HCT116 (cell line): ENCODE data around the gene CAT. TPM values are rescaled to one million over a fixed set of nuclear protein-coding genes. Genes with fewer than 3 reads are reported as not detected.

Source experiments
- ATAC-seq: fragments of 200-7000 bp; cut with Tn5 transposase; 2 replicates; pipeline ENCODE4 v1.9.1; 2020; ENCODE audit warnings: mild to moderate bottlenecking, moderate library complexity
- BruUV-seq: library from RNA; stranded (reverse); fragments of 400-500 nt; replicated peaks from 2 replicates; lab custom pipeline; 2021; lab: Mats Ljungman, UMichigan
- CTCF ChIA-PET: fragments of 300-600 bp; sonication (Branson Sonifier 250); formaldehyde crosslinking; loops from one replicate; lab custom pipeline; 2021; ENCODE audit warnings: antibody characterized with exemption; lab: Charles Lee
- POLR2A ChIA-PET: fragments of 300-600, 350-600 bp; sonication (Branson Sonifier 250); formaldehyde crosslinking; loops from one replicate; lab custom pipeline; 2021; ENCODE audit warnings: antibody characterized with exemption; lab: Charles Lee
- RAD21 ChIA-PET, 2 experiments: fragments of 300-600 bp; sonication (Branson Sonifier 250); formaldehyde crosslinking; loops; one replicate each; lab custom pipeline; 2023; ENCODE audit warnings: low total read pairs in 2 of 2; ENCODE audit not compliant: uncharacterized antibody in 2 of 2, unreplicated experiment in 2 of 2, low non-redundant PET in 1 of 2; lab: Charles Lee
- DNase-seq: peaks from one replicate; pipeline ENCODE4 v3.0.0-alpha.2; 2010; ENCODE audit warnings: low read depth, low spot score
- H2AFZ ChIP-seq: fragments of 200-600 bp; shearing (Covaris generic), sonication (generic); 2 replicates; pipeline ENCODE4 v1.6.1; 2017; ENCODE audit warnings: low read depth, mixed run types, mixed read lengths, antibody characterized with exemption, low read length; ENCODE audit not compliant: poor library complexity, severe bottlenecking
- H3K27ac ChIP-seq: 2 replicates; pipeline ENCODE4 v1.5.1; 2012; ENCODE audit warnings: low read depth, low read length
- H3K27me3 ChIP-seq: fragments of 200-600 bp; sonication (generic); 2 replicates; pipeline ENCODE4 v1.6.1; 2016; ENCODE audit warnings: mixed run types, low read length, mixed read lengths; ENCODE audit not compliant: insufficient read depth
- H3K36me3 ChIP-seq, 2 experiments: fragments of 200-500 bp in 1 of 2; fragments of 200-600 bp in 1 of 2; sonication (Bioruptor generic) in 1 of 2; sonication (generic) in 1 of 2; 2 replicates each; pipeline versions ENCODE4 v1.5.1 to v1.6.1; 2014 to 2016; ENCODE audit warnings: low read length in 2 of 2, inconsistent platforms in 1 of 2, mixed read lengths in 1 of 2, mixed run types in 1 of 2; ENCODE audit not compliant: insufficient read depth in 2 of 2, control insufficient read depth in 1 of 2
- H3K4me1 ChIP-seq, 2 experiments: fragments of 200-600 bp in 1 of 2; sonication (generic) in 1 of 2; 2 replicates each; pipeline versions ENCODE4 v1.5.1 to v1.6.1; 2012 to 2017; ENCODE audit warnings: low read length in 2 of 2, inconsistent platforms in 1 of 2, mild to moderate bottlenecking in 1 of 2, mixed read lengths in 1 of 2, mixed run types in 1 of 2, moderate library complexity in 1 of 2; ENCODE audit not compliant: insufficient read depth in 2 of 2, control insufficient read depth in 1 of 2
- H3K4me2 ChIP-seq: fragments of 200-600 bp; sonication (generic); 2 replicates; pipeline ENCODE4 v1.6.1; 2017; ENCODE audit warnings: mixed run types, low read length, mixed read lengths
- H3K4me3 ChIP-seq, 2 experiments: fragments of 200-600 bp in 1 of 2; sonication (generic) in 1 of 2; replicated peaks in 1 of 2; 2 replicates each; pipeline ENCODE4 v1.5.1; 2011 to 2016; ENCODE audit warnings: low read length in 2 of 2, control low read depth in 1 of 2, low read depth in 1 of 2, mild to moderate bottlenecking in 1 of 2, mixed read lengths in 1 of 2, mixed run types in 1 of 2
- H3K79me2 ChIP-seq: fragments of 200-600 bp; sonication (generic); 2 replicates; pipeline ENCODE4 v1.6.1; 2017; ENCODE audit warnings: mild to moderate bottlenecking, mixed run types, low read length, moderate library complexity, mixed read lengths; ENCODE audit not compliant: insufficient read depth
- H3K9ac ChIP-seq: fragments of 200-600 bp; sonication (generic); 2 replicates; pipeline ENCODE4 v1.6.1; 2016; ENCODE audit warnings: low read length, mixed read lengths
- H3K9me2 ChIP-seq: fragments of 200-600 bp; sonication (generic), shearing (Covaris generic); 2 replicates; pipeline ENCODE4 v1.6.1; 2017; ENCODE audit warnings: mixed run types, mild to moderate bottlenecking, moderate library complexity; ENCODE audit not compliant: insufficient read depth
- H3K9me3 ChIP-seq, 2 experiments: fragments of 200-500 bp in 1 of 2; fragments of 200-600 bp in 1 of 2; sonication (Bioruptor generic) in 1 of 2; sonication (generic) in 1 of 2; 2 replicates each; pipeline ENCODE4 v1.6.1; 2014 to 2017; ENCODE audit warnings: low read length in 2 of 2, mixed read lengths in 2 of 2, inconsistent platforms in 1 of 2, low read depth in 1 of 2, mild to moderate bottlenecking in 1 of 2, mixed run types in 1 of 2, moderate library complexity in 1 of 2; ENCODE audit not compliant: control insufficient read depth in 1 of 2, insufficient read depth in 1 of 2
- H4K20me1 ChIP-seq: fragments of 200-600 bp; sonication (generic), shearing (Covaris generic); 2 replicates; pipeline ENCODE4 v1.6.1; 2017; ENCODE audit warnings: mixed run types, mild to moderate bottlenecking, moderate library complexity; ENCODE audit not compliant: insufficient read depth
- ATF3 ChIP-seq: IDR thresholded peaks from 2 replicates; pipeline ENCODE4 v1.6.1; 2012
- CBX3 ChIP-seq: IDR thresholded peaks from 2 replicates; pipeline ENCODE4 v1.6.1; 2012; ENCODE audit warnings: low read depth
- CEBPB ChIP-seq: IDR thresholded peaks from 2 replicates; pipeline ENCODE4 v1.6.1; 2012; ENCODE audit warnings: low read depth
- EGR1 ChIP-seq: IDR thresholded peaks from 2 replicates; pipeline ENCODE4 v1.6.1; 2012; ENCODE audit warnings: low read depth
- ELF1 ChIP-seq: IDR thresholded peaks from 2 replicates; pipeline ENCODE4 v1.6.1; 2012; ENCODE audit warnings: low read depth, borderline replicate concordance
- EZH2 ChIP-seq: fragments of 200-600 bp; sonication (generic); IDR thresholded peaks from 2 replicates; pipeline ENCODE4 v1.6.1; 2017; ENCODE audit warnings: antibody characterized with exemption, mixed run types
- EZH2phosphoT487 ChIP-seq: fragments of 200-600 bp; IDR thresholded peaks from 2 replicates; pipeline ENCODE4 v1.6.1; 2018; ENCODE audit warnings: antibody characterized with exemption, borderline replicate concordance
- JUND ChIP-seq: IDR thresholded peaks from 2 replicates; pipeline ENCODE4 v1.6.1; 2012
- MAX ChIP-seq: IDR thresholded peaks from 2 replicates; pipeline ENCODE4 v1.6.1; 2012
- POLR2AphosphoS5 ChIP-seq: IDR thresholded peaks from 2 replicates; pipeline ENCODE4 v1.6.1; 2011; ENCODE audit warnings: mild to moderate bottlenecking, low read depth, low read length, moderate library complexity
- RAD21 ChIP-seq: IDR thresholded peaks from 2 replicates; pipeline ENCODE4 v1.6.1; 2012; ENCODE audit warnings: low read depth, mild to moderate bottlenecking
- REST ChIP-seq: IDR thresholded peaks from 2 replicates; pipeline ENCODE4 v1.6.1; 2012; ENCODE audit warnings: low read depth
- SIN3A ChIP-seq: IDR thresholded peaks from 2 replicates; pipeline ENCODE4 v1.6.1; 2012; ENCODE audit warnings: low read depth
- SP1 ChIP-seq: IDR thresholded peaks from 2 replicates; pipeline ENCODE4 v1.6.1; 2012; ENCODE audit warnings: low read depth
- SRF ChIP-seq: IDR thresholded peaks from 2 replicates; pipeline ENCODE4 v1.6.1; 2012; ENCODE audit warnings: low read depth
- YY1 ChIP-seq: IDR thresholded peaks from 2 replicates; pipeline ENCODE4 v1.6.1; 2011; ENCODE audit warnings: low read length, low read depth, moderate library complexity, mild to moderate bottlenecking; ENCODE audit not compliant: insufficient replicate concordance; ENCODE audit errors: extremely low read depth
- ZFX ChIP-seq: fragments of 450-650 bp; IDR thresholded peaks from 2 replicates; pipeline ENCODE4 v1.6.1; 2017
- ZNF274 ChIP-seq: fragments of 200-500 bp; sonication (Bioruptor generic); IDR thresholded peaks from 2 replicates; pipeline ENCODE4 v1.6.1; 2014; ENCODE audit warnings: mild to moderate bottlenecking, low read depth, low read length, inconsistent platforms
- intact Hi-C: fragments of 100-400 bp; cut with micrococcal nuclease; formaldehyde crosslinking; loops from 2 replicates; pipeline ENCODE4 v1.10.0; 2022
- total RNA-seq: library from RNA; stranded (reverse); gene quantifications from one replicate; pipeline ENCODE4 v1.2.1, GENCODE V29; 2021; ENCODE audit not compliant: unreplicated experiment
- TF ChIP-seq, protein P1 (sequence below): IDR thresholded peaks from 2 replicates; pipeline ENCODE4 v1.6.1; 2011; ENCODE audit warnings: mild to moderate bottlenecking, low read length, moderate library complexity; ENCODE audit not compliant: insufficient replicate concordance; ENCODE audit errors: extremely low read depth
- TF ChIP-seq, protein P2 (sequence below), 3 experiments: fragments of 200-600 bp in 1 of 3; sonication (generic) in 1 of 3; IDR thresholded peaks in 2 of 3; conservative IDR thresholded peaks in 1 of 3; 2 replicates each; pipeline ENCODE4 v1.5.1; 2012 to 2017; ENCODE audit warnings: low read depth in 2 of 3, low read length in 2 of 3, antibody characterized with exemption in 1 of 3, borderline replicate concordance in 1 of 3, control low read depth in 1 of 3, mild to moderate bottlenecking in 1 of 3, mixed read lengths in 1 of 3, mixed run types in 1 of 3, moderate library complexity in 1 of 3; ENCODE audit not compliant: insufficient read depth in 1 of 3

Gene CAT
- total RNA-seq, 1 experiment from 2014 or later: 50.9 TPM

DNA sequence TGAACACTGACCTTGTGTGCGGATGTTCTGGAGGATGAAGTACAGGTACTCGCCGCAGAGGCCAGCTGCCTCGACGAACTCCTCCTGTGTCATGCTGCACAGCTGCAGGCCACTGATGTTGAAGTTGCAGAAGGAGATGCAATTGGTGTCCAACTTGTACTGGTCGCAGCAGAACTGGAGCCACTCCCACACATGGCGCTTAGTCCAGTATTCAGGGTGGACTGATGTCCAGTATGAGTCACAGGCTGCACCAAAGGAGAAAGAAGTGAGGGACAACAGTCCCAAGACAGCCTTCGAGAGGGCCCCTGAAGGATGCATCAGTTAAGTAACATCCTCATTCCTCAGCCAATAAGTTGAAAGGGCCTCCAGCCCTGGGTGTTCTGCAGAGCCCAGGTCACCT lies 54.7 kb downstream of the CAT start:
- Histone ChIP-seq H3K79me2 (no peaks in the 10 kb centered on the region), H3K4me1 (peaks cover 38 to 62% of the 10 kb centered on the region in 2 experiments), H4K20me1 (no peaks in the 10 kb centered on the region), H3K27me3 (no peaks in the 10 kb centered on the region), H3K36me3 (no peaks in the 10 kb centered on the region), H3K4me3 (no peak overlapping the region), H2AFZ (no peak overlapping the region), H3K27ac (no peak overlapping the region), H3K4me2 (no peak overlapping the region), H3K9me2 (no peaks in the 10 kb centered on the region), H3K9me3 (no peaks in the 10 kb centered on the region), H3K9ac (no peak overlapping the region)
- BruUV-seq: no TSS peak
- intact Hi-C loops: loop anchor here (1.0 to 10.0 kb wide), 5 partner anchors 127 to 689 kb away; no protein-coding TSS in a partner anchor
- ChIA-PET CTCF (interaction anchor here (2.2 to 2.3 kb wide), 2 partner anchors 127 to 405 kb away, joined by 8 to 45 read pairs; no protein-coding TSS in a partner anchor), RAD21 (no interaction called here), POLR2A (no interaction called here)
- no peak for TF ChIP-seq ZNF274
- no peak for TF ChIP-seq CBX3
- TF ChIP-seq, protein P1, sequence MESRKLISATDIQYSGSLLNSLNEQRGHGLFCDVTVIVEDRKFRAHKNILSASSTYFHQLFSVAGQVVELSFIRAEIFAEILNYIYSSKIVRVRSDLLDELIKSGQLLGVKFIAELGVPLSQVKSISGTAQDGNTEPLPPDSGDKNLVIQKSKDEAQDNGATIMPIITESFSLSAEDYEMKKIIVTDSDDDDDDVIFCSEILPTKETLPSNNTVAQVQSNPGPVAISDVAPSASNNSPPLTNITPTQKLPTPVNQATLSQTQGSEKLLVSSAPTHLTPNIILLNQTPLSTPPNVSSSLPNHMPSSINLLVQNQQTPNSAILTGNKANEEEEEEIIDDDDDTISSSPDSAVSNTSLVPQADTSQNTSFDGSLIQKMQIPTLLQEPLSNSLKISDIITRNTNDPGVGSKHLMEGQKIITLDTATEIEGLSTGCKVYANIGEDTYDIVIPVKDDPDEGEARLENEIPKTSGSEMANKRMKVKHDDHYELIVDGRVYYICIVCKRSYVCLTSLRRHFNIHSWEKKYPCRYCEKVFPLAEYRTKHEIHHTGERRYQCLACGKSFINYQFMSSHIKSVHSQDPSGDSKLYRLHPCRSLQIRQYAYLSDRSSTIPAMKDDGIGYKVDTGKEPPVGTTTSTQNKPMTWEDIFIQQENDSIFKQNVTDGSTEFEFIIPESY: no peak
- TF ChIP-seq REST: no peak
- TF ChIP-seq EGR1: no peak
- no peak for TF ChIP-seq MAX
- no peak for TF ChIP-seq SIN3A
- TF ChIP-seq CEBPB: no peak
- no peak for TF ChIP-seq YY1
- no peak for TF ChIP-seq SP1
- TF ChIP-seq SRF: no peak
- TF ChIP-seq EZH2phosphoT487: no peak
- no peak for TF ChIP-seq ELF1
- TF ChIP-seq ZFX: no peak
- no peak for TF ChIP-seq EZH2
- no peak for TF ChIP-seq RAD21
- TF ChIP-seq ATF3: no peak
- TF ChIP-seq JUND: no peak
- no peak for TF ChIP-seq POLR2AphosphoS5
- TF ChIP-seq, protein P2, sequence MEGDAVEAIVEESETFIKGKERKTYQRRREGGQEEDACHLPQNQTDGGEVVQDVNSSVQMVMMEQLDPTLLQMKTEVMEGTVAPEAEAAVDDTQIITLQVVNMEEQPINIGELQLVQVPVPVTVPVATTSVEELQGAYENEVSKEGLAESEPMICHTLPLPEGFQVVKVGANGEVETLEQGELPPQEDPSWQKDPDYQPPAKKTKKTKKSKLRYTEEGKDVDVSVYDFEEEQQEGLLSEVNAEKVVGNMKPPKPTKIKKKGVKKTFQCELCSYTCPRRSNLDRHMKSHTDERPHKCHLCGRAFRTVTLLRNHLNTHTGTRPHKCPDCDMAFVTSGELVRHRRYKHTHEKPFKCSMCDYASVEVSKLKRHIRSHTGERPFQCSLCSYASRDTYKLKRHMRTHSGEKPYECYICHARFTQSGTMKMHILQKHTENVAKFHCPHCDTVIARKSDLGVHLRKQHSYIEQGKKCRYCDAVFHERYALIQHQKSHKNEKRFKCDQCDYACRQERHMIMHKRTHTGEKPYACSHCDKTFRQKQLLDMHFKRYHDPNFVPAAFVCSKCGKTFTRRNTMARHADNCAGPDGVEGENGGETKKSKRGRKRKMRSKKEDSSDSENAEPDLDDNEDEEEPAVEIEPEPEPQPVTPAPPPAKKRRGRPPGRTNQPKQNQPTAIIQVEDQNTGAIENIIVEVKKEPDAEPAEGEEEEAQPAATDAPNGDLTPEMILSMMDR (IDR thresholded peaks at IDR 0.05 in 2 of 3, conservative IDR thresholded peaks at IDR 0.05 in 1 of 3; ENCODE audit: borderline replicate concordance in 1 of 3, insufficient read depth in 1 of 3, low read depth in 2 of 3, low read length in 2 of 3): no peak
- ATAC-seq (no peak), DNase-seq (no peak)
